Effector memory CD8-positive, alpha-beta T cell (primary cell): ENCODE measurements around the gene ZNF653.
"Not testable (repeated sequence)": the region's sequence is repeated elsewhere in the genome, so short reads cannot be mapped to it uniquely, and the experiment has no call there.

Source experiments
- ATAC-seq: fragments of 150-1000 bp; cut with Tn5 transposase; replicated peaks from 2 replicates; pipeline ENCODE4 v1.10.0; 2021; ENCODE audit warnings: mild to moderate bottlenecking, moderate library complexity
- DNase-seq, 3 experiments: peaks; one replicate each; pipeline ENCODE4 v3.0.0; 2021
- H3K27ac Mint-ChIP-seq, 2 donors: one replicate each; pipeline ENCODE4 v1.8.0; 2022; ENCODE audit warnings: mild to moderate bottlenecking in 2 of 2, mixed read lengths in 2 of 2, moderate library complexity in 2 of 2
- H3K27me3 Mint-ChIP-seq, 2 donors: one replicate each; pipeline ENCODE4 v1.8.0; 2022; ENCODE audit warnings: mixed read lengths in 2 of 2
- H3K36me3 Mint-ChIP-seq: one replicate; pipeline ENCODE4 v1.8.0; 2022; ENCODE audit warnings: mild to moderate bottlenecking, moderate library complexity, mixed read lengths; ENCODE audit not compliant: insufficient read depth
- H3K4me1 Mint-ChIP-seq, 2 donors: one replicate each; pipeline ENCODE4 v1.8.0; 2022; ENCODE audit warnings: low read depth in 2 of 2, mixed read lengths in 2 of 2
- H3K4me3 Mint-ChIP-seq, 2 donors: one replicate each; pipeline ENCODE4 v1.8.0; 2022; ENCODE audit warnings: mild to moderate bottlenecking in 2 of 2, mixed read lengths in 2 of 2, moderate library complexity in 2 of 2
- H3K9me3 Mint-ChIP-seq, 2 donors: one replicate each; pipeline ENCODE4 v1.8.0; 2022; ENCODE audit warnings: mixed read lengths in 2 of 2

The ZNF653 gene

DNA sequence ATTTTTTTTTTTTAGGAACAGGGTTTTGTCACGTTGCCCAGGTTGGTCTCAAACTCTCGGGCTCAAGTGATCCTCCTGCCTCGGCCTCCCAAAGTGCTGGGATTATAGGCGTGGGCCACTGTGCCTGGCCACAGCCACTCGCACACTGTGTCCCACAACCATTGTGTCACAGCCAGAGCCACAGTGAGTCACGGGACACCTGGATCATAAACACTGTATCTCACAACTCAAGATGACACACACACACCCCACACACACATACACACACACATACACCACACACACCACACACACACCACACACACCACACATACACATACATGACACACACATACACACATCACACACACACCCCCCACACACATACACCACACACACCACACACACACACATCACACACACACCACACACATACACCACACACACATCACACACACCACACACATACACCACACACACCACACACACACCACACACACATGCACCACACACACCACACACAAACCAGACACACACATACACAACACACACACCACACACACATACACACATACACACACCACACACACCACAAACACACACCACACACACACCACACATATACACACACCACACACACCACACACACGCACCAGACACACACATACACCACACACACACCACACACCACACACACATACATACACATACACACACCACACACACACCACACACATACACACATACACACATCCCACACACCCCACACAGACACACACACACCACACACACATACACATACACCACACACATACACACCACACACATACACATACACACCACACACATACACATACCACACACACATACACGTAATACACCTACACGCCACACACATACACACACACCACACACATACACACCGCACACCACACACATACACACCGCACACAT lies 41.0 kb downstream of the ZNF653 start:
- Mint-ChIP-seq H3K27ac (no peak overlapping the region), H3K9me3 (no peaks in the 10 kb centered on the region), H3K36me3 (peaks cover 3% of the 10 kb centered on the region), H3K4me1 (no peaks in the 10 kb centered on the region), H3K4me3 (no peak overlapping the region), H3K27me3 (peaks cover 19 to 28% of the 10 kb centered on the region in 2 donors)
- no peak for ATAC-seq
- DNase-seq: no peak

DNA sequence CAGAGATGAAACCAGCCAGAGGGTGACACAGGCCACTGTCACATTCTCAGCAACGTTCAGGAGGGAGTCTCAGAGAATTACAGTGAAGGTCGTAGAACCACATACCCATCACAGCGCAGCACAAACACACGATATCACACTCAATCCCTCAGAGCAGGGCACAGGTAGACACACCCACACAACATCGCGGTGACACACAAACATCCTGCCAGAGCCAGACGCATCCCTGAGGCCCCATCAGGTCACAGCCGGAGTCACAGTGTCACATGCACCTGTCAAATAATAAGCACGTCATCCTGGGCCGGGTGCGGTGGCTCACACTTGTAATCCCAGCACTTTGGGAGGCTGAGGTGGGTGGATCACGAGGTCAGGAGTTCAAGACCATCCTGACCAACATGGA lies 42.2 kb downstream of the ZNF653 start:
- no peaks in the 10 kb centered on the region for H3K4me1 Mint-ChIP-seq
- H3K4me3 Mint-ChIP-seq: no peak overlapping the region
- H3K9me3 Mint-ChIP-seq: no peaks in the 10 kb centered on the region
- DNase-seq (no peak), ATAC-seq (peak; percentile 65)
- peaks cover 20 to 34% of the 10 kb centered on the region in 2 donors for H3K27me3 Mint-ChIP-seq
- H3K27ac Mint-ChIP-seq: peak overlapping the region in 1 of 2 donors; percentile 39
- peaks cover 3% of the 10 kb centered on the region for H3K36me3 Mint-ChIP-seq

- Mint-ChIP-seq H3K4me1 (no peaks in the 10 kb centered on the region), H3K27me3 (peaks cover 20 to 42% of the 10 kb centered on the region in 2 donors), H3K4me3 (no peak overlapping the region), H3K27ac (no peak overlapping the region), H3K9me3 (no peaks in the 10 kb centered on the region), H3K36me3 (peaks cover 3% of the 10 kb centered on the region)
- ATAC-seq (no peak), DNase-seq (no peak)
Measured at GRCh38 chr19:11461453-11461852, 44.2 kb downstream of the ZNF653 start.

GRCh38 chr19:11460207-11460606 lies 45.4 kb downstream of the ZNF653 start:
- no peaks in the 10 kb centered on the region for H3K4me1 Mint-ChIP-seq

GRCh38 chr19:11458912-11459311 lies 46.7 kb downstream of the ZNF653 start:
- not testable (repeated sequence) for H3K27ac Mint-ChIP-seq, ATAC-seq, DNase-seq, H3K4me3 Mint-ChIP-seq, H3K36me3 Mint-ChIP-seq, H3K9me3 Mint-ChIP-seq, H3K4me1 Mint-ChIP-seq
- peaks cover 17 to 33% of the 10 kb centered on the region in 2 donors for H3K27me3 Mint-ChIP-seq

More at GRCh38 chr19:11460207-11460606, 45.4 kb downstream of the ZNF653 start:
- Mint-ChIP-seq H3K36me3 (peaks cover 3% of the 10 kb centered on the region), H3K27ac (no peak overlapping the region), H3K9me3 (no peaks in the 10 kb centered on the region), H3K4me3 (no peak overlapping the region), H3K27me3 (peaks cover 17 to 33% of the 10 kb centered on the region in 2 donors)
- DNase-seq (no peak), ATAC-seq (no peak)

- Mint-ChIP-seq H3K27ac (no peak overlapping the region), H3K4me1 (no peaks in the 10 kb centered on the region), H3K36me3 (peaks cover 7% of the 10 kb centered on the region), H3K4me3 (no peak overlapping the region), H3K27me3 (peaks cover 17 to 33% of the 10 kb centered on the region in 2 donors), H3K9me3 (no peaks in the 10 kb centered on the region)
- ATAC-seq (no peak), DNase-seq (no peak)
Measured at GRCh38 chr19:11458236-11458900, 47.3 kb downstream of the ZNF653 start.

GRCh38 chr19:11457831-11458230 lies 47.8 kb downstream of the ZNF653 start:
- Mint-ChIP-seq H3K27ac (no peak overlapping the region), H3K9me3 (no peaks in the 10 kb centered on the region), H3K4me3 (no peak overlapping the region), H3K36me3 (peaks cover 6% of the 10 kb centered on the region), H3K27me3 (peaks cover 17 to 33% of the 10 kb centered on the region in 2 donors), H3K4me1 (no peaks in the 10 kb centered on the region)
- DNase-seq: no peak
- ATAC-seq: no peak

DNA sequence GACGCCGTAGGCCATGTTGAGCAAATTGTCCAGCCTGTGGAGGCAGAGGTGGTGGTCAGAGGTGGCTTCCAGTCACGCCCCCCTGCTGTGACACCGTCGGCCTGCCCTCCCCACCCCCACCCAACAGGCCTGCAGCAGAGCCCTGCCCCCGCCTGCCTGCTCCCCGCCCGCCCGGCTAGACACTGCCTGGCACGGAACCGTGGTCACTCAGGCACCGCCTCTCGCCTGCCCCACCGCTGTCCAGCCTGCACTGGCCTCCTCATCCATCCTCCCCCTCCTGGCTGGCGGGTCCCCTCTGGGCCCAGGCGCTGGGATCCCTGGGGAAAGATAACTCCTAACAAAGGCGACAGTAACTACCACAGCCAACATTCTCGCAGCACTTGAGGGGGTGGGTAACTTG lies 48.5 kb downstream of the ZNF653 start:
- Mint-ChIP-seq H3K27ac (no peak overlapping the region), H3K4me3 (no peak overlapping the region), H3K4me1 (no peaks in the 10 kb centered on the region), H3K36me3 (peaks cover 4% of the 10 kb centered on the region), H3K27me3 (peaks cover 17 to 33% of the 10 kb centered on the region in 2 donors), H3K9me3 (no peaks in the 10 kb centered on the region)
- ATAC-seq (no peak), DNase-seq (no peak)

DNA sequence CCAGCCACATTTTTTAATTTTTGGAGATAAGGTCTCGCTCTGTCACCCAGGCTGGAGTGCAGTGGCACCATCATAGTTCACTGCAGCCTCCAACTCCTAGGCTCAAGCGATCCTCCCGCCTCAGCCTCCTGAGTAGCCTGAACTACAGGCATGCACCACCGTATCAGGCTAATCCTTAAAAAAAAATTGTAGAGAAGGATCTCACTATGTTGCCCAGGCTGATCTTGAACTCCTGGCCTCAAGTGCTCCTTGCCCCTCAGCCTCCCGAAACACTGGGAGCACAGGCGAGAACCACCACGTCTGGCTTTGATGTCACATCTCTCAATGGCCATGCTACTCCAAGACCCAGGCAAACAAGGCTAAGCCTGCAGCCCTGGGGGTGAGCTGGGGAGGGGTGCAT lies 49.0 kb downstream of the ZNF653 start:
- Mint-ChIP-seq H3K4me3 (no peak overlapping the region), H3K27ac (no peak overlapping the region), H3K36me3 (peaks cover 4% of the 10 kb centered on the region), H3K9me3 (no peaks in the 10 kb centered on the region), H3K4me1 (no peaks in the 10 kb centered on the region), H3K27me3 (peaks cover 17 to 33% of the 10 kb centered on the region in 2 donors)
- no peak for DNase-seq
- ATAC-seq: no peak

DNA sequence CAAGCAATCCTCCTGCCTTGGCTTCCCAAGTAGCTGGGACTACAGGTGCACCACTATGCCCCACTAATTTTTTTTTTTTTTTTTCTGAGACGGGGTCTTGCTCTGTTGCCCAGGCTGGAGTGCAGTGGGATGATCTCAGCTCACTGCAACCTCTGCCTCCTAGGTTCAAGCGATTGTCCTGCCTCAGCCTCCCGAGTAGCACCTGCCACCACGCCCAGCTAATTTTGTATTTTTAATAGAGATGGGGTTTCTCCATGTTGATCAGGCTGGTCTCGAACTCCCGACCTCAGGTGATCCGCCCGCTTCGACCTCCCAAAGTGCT lies 50.4 kb downstream of the ZNF653 start:
- H3K4me1 Mint-ChIP-seq, H3K27ac Mint-ChIP-seq, DNase-seq, H3K9me3 Mint-ChIP-seq, ATAC-seq, H3K36me3 Mint-ChIP-seq, H3K4me3 Mint-ChIP-seq: not testable (repeated sequence)
- peaks cover 11 to 24% of the 10 kb centered on the region in 2 donors for H3K27me3 Mint-ChIP-seq

GRCh38 chr19:11453468-11454341 lies 51.9 kb downstream of the ZNF653 start:
- no peak overlapping the region for H3K4me3 Mint-ChIP-seq
- DNase-seq (no peak), ATAC-seq (no peak)
- peaks cover 5 to 15% of the 10 kb centered on the region in 2 donors for H3K27me3 Mint-ChIP-seq
- H3K9me3 Mint-ChIP-seq: no peaks in the 10 kb centered on the region
- peaks cover 8% of the 10 kb centered on the region for H3K36me3 Mint-ChIP-seq
- no peaks in the 10 kb centered on the region for H3K4me1 Mint-ChIP-seq
- no peak overlapping the region for H3K27ac Mint-ChIP-seq

- no peak for ATAC-seq
- no peak for DNase-seq
- H3K27ac Mint-ChIP-seq: peak overlapping the region; percentile 25 to 46
- H3K9me3 Mint-ChIP-seq: no peaks in the 10 kb centered on the region
- peaks cover 0 to 5% of the 10 kb centered on the region in 2 donors for H3K27me3 Mint-ChIP-seq
- H3K4me3 Mint-ChIP-seq: no peak overlapping the region
- no peaks in the 10 kb centered on the region for H3K4me1 Mint-ChIP-seq
- peaks cover 8% of the 10 kb centered on the region for H3K36me3 Mint-ChIP-seq
Measured at GRCh38 chr19:11452620-11453310, 52.9 kb downstream of the ZNF653 start.
